ENCODE measurements around the gene CAMTA1.

Gene CAMTA1

DNA sequence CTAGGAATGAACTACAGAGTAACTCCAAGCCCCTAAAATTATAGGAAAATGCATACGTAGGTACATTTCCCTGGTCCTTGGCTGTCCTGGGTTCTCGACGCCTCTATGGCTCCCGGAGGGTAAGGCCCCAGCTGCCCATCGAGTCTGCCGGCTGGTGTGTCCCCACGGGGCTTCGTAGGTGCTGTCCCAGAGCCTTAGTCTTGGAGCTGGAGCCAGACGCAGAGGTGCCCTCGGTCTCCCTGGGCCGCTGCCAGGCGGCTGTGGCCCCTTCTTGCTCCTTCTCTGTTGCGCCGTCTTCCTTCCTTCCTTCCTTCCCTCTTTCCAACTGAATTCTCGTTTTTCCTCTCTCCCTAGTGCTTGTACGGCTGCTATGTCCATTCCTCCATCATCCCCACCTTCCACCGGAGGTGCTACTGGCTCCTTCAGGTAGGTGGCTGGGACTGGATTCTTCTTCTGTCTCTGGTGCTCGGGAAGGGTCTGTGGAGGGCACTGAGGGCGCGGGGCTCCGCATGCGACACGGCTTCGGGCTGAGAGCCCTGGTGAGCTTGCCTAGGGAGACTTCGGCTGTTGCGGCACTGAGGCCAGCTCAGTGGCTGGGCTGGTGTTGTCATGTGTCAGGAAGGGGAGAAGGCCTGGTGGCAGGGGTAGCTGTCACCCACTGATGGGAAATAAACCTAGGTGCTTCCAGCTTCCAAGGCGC lies 682.4 kb downstream of the CAMTA1 start:
- TF ChIP-seq, protein P1, sequence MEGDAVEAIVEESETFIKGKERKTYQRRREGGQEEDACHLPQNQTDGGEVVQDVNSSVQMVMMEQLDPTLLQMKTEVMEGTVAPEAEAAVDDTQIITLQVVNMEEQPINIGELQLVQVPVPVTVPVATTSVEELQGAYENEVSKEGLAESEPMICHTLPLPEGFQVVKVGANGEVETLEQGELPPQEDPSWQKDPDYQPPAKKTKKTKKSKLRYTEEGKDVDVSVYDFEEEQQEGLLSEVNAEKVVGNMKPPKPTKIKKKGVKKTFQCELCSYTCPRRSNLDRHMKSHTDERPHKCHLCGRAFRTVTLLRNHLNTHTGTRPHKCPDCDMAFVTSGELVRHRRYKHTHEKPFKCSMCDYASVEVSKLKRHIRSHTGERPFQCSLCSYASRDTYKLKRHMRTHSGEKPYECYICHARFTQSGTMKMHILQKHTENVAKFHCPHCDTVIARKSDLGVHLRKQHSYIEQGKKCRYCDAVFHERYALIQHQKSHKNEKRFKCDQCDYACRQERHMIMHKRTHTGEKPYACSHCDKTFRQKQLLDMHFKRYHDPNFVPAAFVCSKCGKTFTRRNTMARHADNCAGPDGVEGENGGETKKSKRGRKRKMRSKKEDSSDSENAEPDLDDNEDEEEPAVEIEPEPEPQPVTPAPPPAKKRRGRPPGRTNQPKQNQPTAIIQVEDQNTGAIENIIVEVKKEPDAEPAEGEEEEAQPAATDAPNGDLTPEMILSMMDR (IDR thresholded peaks at IDR 0.05; ENCODE audit: control insufficient read depth, extremely low read depth, insufficient read depth), result no peak
- no peak overlapping the region for H3K4me3 ChIP-seq (ENCODE audit: low read depth, low read length)

GRCh38 chr1:7468248-7468647 lies 683.0 kb downstream of the CAMTA1 start:
- H3K4me3 ChIP-seq (ENCODE audit: low read depth, low read length), result no peak overlapping the region
- no peak for DNase-seq (ENCODE audit: low read depth)
- TF ChIP-seq, protein P1 (IDR thresholded peaks at IDR 0.05; ENCODE audit: control insufficient read depth, extremely low read depth, insufficient read depth), result no peak

More for the DNA sequence above, 682.4 kb downstream of the CAMTA1 start:
- DNase-seq (ENCODE audit: low read depth), result no peak

DNA sequence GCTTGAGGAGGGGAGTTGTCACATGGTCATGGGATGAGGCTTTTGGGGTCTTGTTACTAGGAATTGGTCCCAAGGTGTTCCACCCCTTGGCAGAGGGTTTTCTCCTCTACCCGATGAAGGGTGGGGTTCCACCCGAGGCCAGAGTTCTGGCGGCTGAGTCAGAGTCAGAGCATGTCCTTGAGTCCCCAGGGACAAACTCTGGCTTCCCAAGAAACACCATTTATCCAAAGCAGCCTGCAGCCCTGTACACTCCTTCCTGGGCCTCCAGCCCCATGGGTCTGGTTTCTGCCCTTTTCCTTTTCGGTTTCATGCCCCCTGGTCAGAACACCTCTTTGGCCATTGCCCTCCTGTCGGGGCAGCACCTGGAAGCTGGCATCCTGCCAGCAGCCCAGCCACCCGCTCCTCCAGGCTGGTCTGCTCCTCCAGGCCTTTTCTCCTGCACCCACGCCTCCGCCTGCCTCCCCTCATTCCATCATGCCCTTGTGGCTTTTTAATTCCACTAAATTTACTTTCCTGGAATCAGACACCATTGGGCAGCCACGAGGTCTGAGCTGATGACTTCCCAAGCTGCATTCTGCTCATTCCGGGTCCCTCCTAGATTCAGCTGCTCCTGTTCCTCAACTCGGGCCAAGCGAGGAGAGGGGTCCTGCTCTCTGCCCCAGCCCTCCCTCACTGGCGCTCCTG lies 684.1 kb downstream of the CAMTA1 start:
- no peak overlapping the region for H3K4me3 ChIP-seq (ENCODE audit: low read depth, low read length)
- TF ChIP-seq, protein P1 (IDR thresholded peaks at IDR 0.05; ENCODE audit: control insufficient read depth, extremely low read depth, insufficient read depth), result no peak
- DNase-seq (ENCODE audit: low read depth), result no peak

- TF ChIP-seq, protein P1 (IDR thresholded peaks at IDR 0.05; ENCODE audit: control insufficient read depth, extremely low read depth, insufficient read depth), result no peak
- no peak for DNase-seq (ENCODE audit: low read depth)
- no peak overlapping the region for H3K4me3 ChIP-seq (ENCODE audit: low read depth, low read length)
Observed at GRCh38 chr1:7470904-7471638, 685.8 kb downstream of the CAMTA1 start.

GRCh38 chr1:7471836-7472235 lies 686.6 kb downstream of the CAMTA1 start:
- DNase-seq (ENCODE audit: low read depth), result no peak
- H3K4me3 ChIP-seq (ENCODE audit: low read depth, low read length), result no peak overlapping the region
- TF ChIP-seq, protein P1 (IDR thresholded peaks at IDR 0.05; ENCODE audit: control insufficient read depth, extremely low read depth, insufficient read depth), result no peak

DNA sequence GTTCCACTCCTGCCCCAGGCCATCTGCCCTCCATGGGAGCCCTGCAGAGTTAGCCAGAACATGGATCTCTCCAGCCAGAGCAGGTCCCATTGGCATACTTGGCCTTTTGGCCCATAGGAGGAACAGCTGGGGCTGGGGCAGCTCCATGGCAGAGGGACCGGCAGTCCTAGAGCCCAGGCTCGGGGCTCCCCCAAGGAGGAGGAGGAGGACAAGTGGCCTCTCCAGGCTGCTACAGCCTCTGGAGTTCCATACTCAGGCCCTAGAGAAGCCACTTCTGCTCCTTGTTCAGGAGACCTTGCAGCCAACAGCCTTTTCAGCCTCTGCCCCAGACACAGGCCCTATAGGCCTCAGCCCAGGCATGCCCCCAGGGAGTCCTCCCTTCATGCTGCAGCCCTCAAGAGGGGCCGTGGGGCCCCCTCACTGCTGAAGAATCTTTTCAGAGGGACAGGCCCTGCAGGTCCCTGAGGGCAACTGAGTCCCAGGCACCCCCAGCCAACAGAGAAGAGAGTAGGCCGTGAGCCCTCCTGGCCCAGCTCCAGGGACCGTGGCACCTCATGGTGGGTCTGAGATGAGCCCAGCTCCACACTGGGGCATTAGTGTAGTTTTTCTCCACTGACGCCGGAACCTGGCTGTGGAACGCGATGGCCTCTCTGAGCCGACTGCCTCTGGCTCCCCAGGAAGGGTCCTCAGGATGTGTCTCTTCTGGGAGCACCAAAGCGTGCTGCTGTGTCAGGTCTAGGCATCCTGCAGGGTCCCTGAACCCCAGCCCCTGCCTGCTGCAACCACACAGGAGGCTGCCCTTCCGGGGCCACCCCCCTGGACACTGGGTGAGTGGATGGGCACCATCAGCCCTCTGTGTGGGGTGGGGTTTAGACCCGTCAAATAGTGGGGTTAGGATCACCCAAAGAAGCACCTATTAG lies 688.2 kb downstream of the CAMTA1 start:
- no peak for DNase-seq (ENCODE audit: low read depth)
- H3K4me3 ChIP-seq (ENCODE audit: low read depth, low read length), result no peak overlapping the region
- TF ChIP-seq, protein P1 (IDR thresholded peaks at IDR 0.05; ENCODE audit: control insufficient read depth, extremely low read depth, insufficient read depth), result no peak
